Measurements from ENCODE around the gene FAM180A. TPM values are rescaled to one million over a fixed set of nuclear protein-coding genes. Genes with fewer than 3 reads are reported as not detected.

FAM180A gene
- total and polyA plus RNA-seq, 2 of the 8 experiments (the other 6 are each of a cell fraction or from before 2014, with no cell fraction given): not detected

DNA sequence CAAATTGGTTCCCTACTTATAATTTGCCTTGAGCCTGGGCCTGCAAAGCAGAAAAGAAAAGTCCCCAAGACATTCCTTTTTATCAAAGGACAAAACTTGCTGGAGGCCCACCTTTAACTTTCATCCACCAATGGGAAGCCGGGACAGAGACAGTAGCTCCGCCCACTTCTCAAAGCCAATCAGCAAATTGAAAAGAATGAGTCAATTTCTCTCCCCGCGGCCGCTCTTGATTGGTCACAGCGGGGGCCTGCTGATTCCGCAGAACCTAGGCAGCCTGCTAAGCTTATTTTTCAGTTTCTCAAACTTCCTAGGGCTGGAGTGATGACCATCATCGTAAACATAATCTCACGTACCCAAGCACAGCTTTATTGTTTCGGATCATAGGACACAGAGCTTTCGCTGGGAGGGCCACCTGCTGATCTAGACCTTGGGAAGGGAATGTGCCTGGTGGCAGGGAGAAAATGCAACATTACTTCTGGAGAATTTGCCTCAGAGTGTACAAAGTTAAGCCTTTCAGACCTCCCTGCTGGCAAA is 20.4 kb downstream of the FAM180A start, which contains the start of gene SLC13A4:
TSS of gene SLC13A4 (minus strand) at position 51 of the 534 bp plus-strand sequence. CDS start 690 bp downstream, outside the sequence.
- DNase-seq (ENCODE audit: low read depth in 1 of 2, low spot score in 2 of 2): peak in 1 of 2 experiments; percentile 77
- peak within 1 kb of the TSS; percentile 45; the same call in 1 of the 2 replicates for H2BK12ac ChIP-seq (ENCODE audit: low read depth, low read length)
- H2AFZ ChIP-seq (ENCODE audit: low read length): peak within 1 kb of the TSS; percentile 65

More for the DNA sequence above, 20.4 kb downstream of the FAM180A start, which contains the start of gene SLC13A4:
- CTCF ChIA-PET (ENCODE audit: partially characterized antibody): interaction anchor here (0.8 to 10.7 kb wide), 13 partner anchors 9 to 84 kb away, joined by 3 to 110 read pairs (median 5); no protein-coding TSS in a partner anchor
- H4K5ac ChIP-seq (ENCODE audit: insufficient read length, low read depth, low read length): peak within 1 kb of the TSS; percentile 4
- no peak within 1 kb of the TSS for H2AK5ac ChIP-seq (ENCODE audit: low read depth, low read length)
- H3K27ac ChIP-seq (ENCODE audit: low read depth, low read length): no peak within 1 kb of the TSS
- H3K4me1 ChIP-seq (replicated peaks in 1 of 4; ENCODE audit: control insufficient read depth in 3 of 4, insufficient read depth in 4 of 4, low read length in 3 of 4): peaks cover 3 to 6% (median 5%) of the 10 kb centered on the region in 4 experiments; a peak in 5 of 7 replicates
- H2BK20ac ChIP-seq (ENCODE audit: low read length): peak within 1 kb of the TSS; percentile 53; the same call in 1 of the 2 replicates
- H3K4me3 ChIP-seq (ENCODE audit: extremely low read depth in 1 of 4, insufficient read depth in 2 of 4, low read depth in 3 of 4, low read length in 4 of 4): peak within 1 kb of the TSS in 3 of 4 experiments; percentile 12 to 38 (median 20); a peak in 4 of 8 replicates
- no peaks in the 10 kb centered on the region for H4K20me1 ChIP-seq (replicated peaks in 1 of 2; ENCODE audit: control insufficient read depth in 1 of 2, insufficient read depth in 2 of 2, low read length in 2 of 2)
- no peaks in the 10 kb centered on the region for H3K27me3 ChIP-seq (replicated peaks in 1 of 4; ENCODE audit: control insufficient read depth in 3 of 4, extremely low read depth in 1 of 4, insufficient read depth in 3 of 4, low read length in 3 of 4)
- H3K23me2 ChIP-seq (ENCODE audit: low read depth, low read length): no peaks in the 10 kb centered on the region
- H3K4ac ChIP-seq (replicated peaks; ENCODE audit: insufficient read length, low read depth, low read length): no peak within 1 kb of the TSS
- no peaks in the 10 kb centered on the region for H3K79me2 ChIP-seq (ENCODE audit: control insufficient read depth in 1 of 2, insufficient read depth in 2 of 2, low read length in 2 of 2)
- 0 out of 2 replicates have a peak within 1 kb of the TSS, but pooled peaks have one; percentile 46 for H2BK5ac ChIP-seq (ENCODE audit: low read depth, low read length)
- H3K23ac ChIP-seq (ENCODE audit: insufficient read length): no peak within 1 kb of the TSS
- 44% methylated on average over 11 of the region's 11 CpGs; no CpG with 5 or more reads in 1 of the 2 experiments for WGBS, 2 experiments (ENCODE audit: extremely low coverage in 1 of 2, insufficient coverage in 1 of 2, insufficient read length in 1 of 2, insufficient replicate concordance in 2 of 2, low coverage in 1 of 2, low lambda C conversion rate in 2 of 2, missing lambda C conversion rate in 1 of 2)
- peak within 1 kb of the TSS; percentile 55 for H3K18ac ChIP-seq (ENCODE audit: extremely low read depth, low read length)
- no peak within 1 kb of the TSS for H4K8ac ChIP-seq (ENCODE audit: extremely low read depth, insufficient read depth, low read length)
- H3K4me2 ChIP-seq (ENCODE audit: insufficient read depth in 1 of 2, low read depth in 2 of 2, low read length in 2 of 2): peak within 1 kb of the TSS; percentile 43 to 44
- H3K36me3 ChIP-seq (ENCODE audit: control insufficient read depth in 2 of 4, insufficient read depth in 4 of 4, low read length in 3 of 4): no peaks in the 10 kb centered on the region
- peak; percentile 72 for FAIRE-seq
- no peak within 1 kb of the TSS for H3K14ac ChIP-seq (ENCODE audit: insufficient read length)
- no peaks in the 10 kb centered on the region for H3K79me1 ChIP-seq (ENCODE audit: low read depth, low read length)
- no peak within 1 kb of the TSS for H3K56ac ChIP-seq (replicated peaks; ENCODE audit: insufficient read length, low read depth, low read length)
- H2BK15ac ChIP-seq (ENCODE audit: low read length): peak within 1 kb of the TSS; percentile 81; the same call in 1 of the 2 replicates
- POLR2A ChIA-PET (ENCODE audit: partially characterized antibody): interaction anchor here (1.0 to 1.3 kb wide), 4 partner anchors 10 to 24 kb away, joined by 3 to 4 read pairs (median 4); no protein-coding TSS in a partner anchor
- no peak within 1 kb of the TSS for H4K91ac ChIP-seq (replicated peaks; ENCODE audit: insufficient read length, low read length)
- peak; percentile 24 for TF ChIP-seq ASH2L (IDR thresholded peaks at IDR 0.05; ENCODE audit: low read length)
- TF ChIP-seq GABPA (IDR thresholded peaks at IDR 0.05; ENCODE audit: borderline replicate concordance, insufficient read depth, low read length): no peak
- peak; percentile 74; the same call in 1 of the 2 replicates for TF ChIP-seq SP1 (IDR thresholded peaks at IDR 0.05; ENCODE audit: low read depth, low read length)
- 0 out of 7 replicates have a peak within 1 kb of the TSS, but pooled peaks of 1 of the 4 experiments have one; percentile 26 for H3K9ac ChIP-seq (replicated peaks in 1 of 4; ENCODE audit: extremely low read depth in 1 of 4, low read depth in 3 of 4, low read length in 3 of 4)
- H3K9me3 ChIP-seq (ENCODE audit: insufficient read depth in 2 of 2, low read depth in 1 of 2, low read length in 1 of 2): no peaks in the 10 kb centered on the region
- no peak within 1 kb of the TSS for H2BK120ac ChIP-seq (replicated peaks; ENCODE audit: low read depth, low read length)
